Osteocyte (in vitro differentiated cells): ENCODE measurements around the gene PMIS2. TPM values are rescaled to one million over a fixed set of nuclear protein-coding genes. Genes with fewer than 3 reads are reported as not detected.

ENCODE experiments used
- DNase-seq: peaks from one replicate; pipeline ENCODE4 v3.0.0; 2021; ENCODE audit warnings: mixed read lengths; ENCODE audit not compliant: unreplicated experiment; ENCODE audit errors: extremely low spot score
- H3K27ac Mint-ChIP-seq: one replicate; pipeline ENCODE4 v1.8.0; 2021; ENCODE audit warnings: mild to moderate bottlenecking, mixed read lengths; ENCODE audit not compliant: unreplicated experiment
- H3K27me3 Mint-ChIP-seq: one replicate; pipeline ENCODE4 v1.8.0; 2021; ENCODE audit warnings: mixed read lengths; ENCODE audit not compliant: unreplicated experiment
- H3K36me3 Mint-ChIP-seq: one replicate; pipeline ENCODE4 v1.8.0; 2021; ENCODE audit warnings: mixed read lengths; ENCODE audit not compliant: unreplicated experiment
- H3K4me1 Mint-ChIP-seq: one replicate; pipeline ENCODE4 v1.8.0; 2021; ENCODE audit warnings: mixed read lengths; ENCODE audit not compliant: unreplicated experiment
- H3K4me3 Mint-ChIP-seq: one replicate; pipeline ENCODE4 v1.8.0; 2021; ENCODE audit warnings: mild to moderate bottlenecking, moderate library complexity, mixed read lengths; ENCODE audit not compliant: unreplicated experiment
- H3K9me3 Mint-ChIP-seq: one replicate; pipeline ENCODE4 v1.8.0; 2021; ENCODE audit warnings: mixed read lengths; ENCODE audit not compliant: unreplicated experiment
- CTCF ChIP-seq: fragments of 200-600 bp; sonication (generic); IDR thresholded peaks from 2 replicates; pipeline ENCODE4 v1.5.0; 2021; ENCODE audit warnings: antibody characterized with exemption, mild to moderate bottlenecking, moderate library complexity
- total RNA-seq: library from RNA; stranded (reverse); gene quantifications from 2 replicates; pipeline ENCODE4 v1.2.1, GENCODE V29; 2021

The PMIS2 gene
- total RNA-seq, 1 donor from 2014 or later, result not detected

- peaks cover 24% of the 10 kb centered on the region for H3K27me3 Mint-ChIP-seq
Measured at GRCh38 chr19:35556025-35556590, 29.9 kb upstream of the PMIS2 start.

GRCh38 chr19:35556846-35557538 lies 29.0 kb upstream of the PMIS2 start:
- Mint-ChIP-seq H3K4me1 (peaks cover 3% of the 10 kb centered on the region), H3K9me3 (no peaks in the 10 kb centered on the region), H3K4me3 (peak overlapping the region; percentile 78), H3K27ac (no peak overlapping the region), H3K27me3 (peaks cover 29% of the 10 kb centered on the region), H3K36me3 (no peaks in the 10 kb centered on the region)
- no peak for DNase-seq
- no peak for TF ChIP-seq CTCF

More at GRCh38 chr19:35556025-35556590, 29.9 kb upstream of the PMIS2 start:
- no peak overlapping the region for H3K4me3 Mint-ChIP-seq
- no peak for DNase-seq
- no peak for TF ChIP-seq CTCF
- no peak overlapping the region for H3K27ac Mint-ChIP-seq
- peaks cover 3% of the 10 kb centered on the region for H3K4me1 Mint-ChIP-seq
- no peaks in the 10 kb centered on the region for H3K9me3 Mint-ChIP-seq
- no peaks in the 10 kb centered on the region for H3K36me3 Mint-ChIP-seq

GRCh38 chr19:35557539-35558399 lies 28.2 kb upstream of the PMIS2 start:
- TF ChIP-seq CTCF, result no peak
- H3K27me3 Mint-ChIP-seq, result peaks cover 29% of the 10 kb centered on the region
- no peaks in the 10 kb centered on the region for H3K36me3 Mint-ChIP-seq
- H3K9me3 Mint-ChIP-seq, result no peaks in the 10 kb centered on the region
- H3K4me1 Mint-ChIP-seq, result peaks cover 3% of the 10 kb centered on the region
- H3K27ac Mint-ChIP-seq, result no peak overlapping the region
- no peak for DNase-seq
- H3K4me3 Mint-ChIP-seq, result peak overlapping the region; percentile 78

GRCh38 chr19:35558400-35559280 lies 27.3 kb upstream of the PMIS2 start:
- H3K9me3 Mint-ChIP-seq, result no peaks in the 10 kb centered on the region
- peaks cover 29% of the 10 kb centered on the region for H3K27me3 Mint-ChIP-seq
- H3K27ac Mint-ChIP-seq, result no peak overlapping the region
- DNase-seq, result no peak
- no peak overlapping the region for H3K4me3 Mint-ChIP-seq
- H3K4me1 Mint-ChIP-seq, result peaks cover 3% of the 10 kb centered on the region
- H3K36me3 Mint-ChIP-seq, result no peaks in the 10 kb centered on the region
- no peak for TF ChIP-seq CTCF
